PC-9 (cell line): ENCODE results near the gene GID8. TPM values are rescaled to one million over a fixed set of nuclear protein-coding genes. Genes with fewer than 3 reads are reported as not detected.

Experiments
- BruUV-seq: library from RNA; stranded (reverse); fragments of 400-500 nt; replicated peaks from 2 replicates; lab custom pipeline; 2021; lab: Mats Ljungman, UMichigan
- CTCF ChIA-PET: fragments of 300-600 bp; sonication (Branson Sonifier 250); formaldehyde crosslinking; loops from one replicate; lab custom pipeline; 2022; ENCODE audit warnings: antibody characterized with exemption; lab: Charles Lee
- POLR2A ChIA-PET: fragments of 300-600 bp; sonication (Branson Sonifier 250); formaldehyde crosslinking; loops from one replicate; lab custom pipeline; 2022; ENCODE audit warnings: antibody characterized with exemption; ENCODE audit not compliant: unreplicated experiment; lab: Charles Lee
- DNase-seq, 2 experiments: peaks; one replicate each; pipeline versions ENCODE4 v3.0.0 to v3.0.0-alpha.2; 2015 to 2022; ENCODE audit warnings: mixed read lengths in 1 of 2
- H2AFZ ChIP-seq: fragments of 200-600 bp; sonication (generic); 2 replicates; pipeline ENCODE4 v1.8.1; 2017; ENCODE audit warnings: antibody characterized with exemption
- H3F3A ChIP-seq: fragments of 200-600 bp; sonication (generic); 2 replicates; pipeline ENCODE4 v1.8.1; 2017; ENCODE audit warnings: antibody characterized with exemption, mild to moderate bottlenecking, low read depth; ENCODE audit not compliant: insufficient read depth
- H3K27ac ChIP-seq: fragments of 200-600 bp; sonication (generic); 2 replicates; pipeline ENCODE4 v1.6.1; 2016; ENCODE audit warnings: mixed run types
- H3K27me3 ChIP-seq: fragments of 200-600 bp; sonication (generic); 2 replicates; pipeline ENCODE4 v1.6.1; 2016; ENCODE audit warnings: low read depth, mixed run types; ENCODE audit not compliant: insufficient read depth
- H3K36me3 ChIP-seq: fragments of 200-600 bp; sonication (generic); 2 replicates; pipeline ENCODE4 v1.6.1; 2016; ENCODE audit warnings: low read depth, mixed run types
- H3K4me1 ChIP-seq: fragments of 200-600 bp; sonication (generic); replicated peaks from 2 replicates; pipeline ENCODE4 v1.6.1; 2016; ENCODE audit warnings: mixed run types; ENCODE audit not compliant: insufficient read depth
- H3K4me2 ChIP-seq: fragments of 200-600 bp; sonication (generic); 2 replicates; pipeline ENCODE4 v1.6.1; 2017; ENCODE audit warnings: mixed run types
- H3K4me3 ChIP-seq: fragments of 200-600 bp; sonication (generic); 2 replicates; pipeline ENCODE4 v1.6.1; 2016; ENCODE audit warnings: mixed run types
- H3K79me2 ChIP-seq: fragments of 200-600 bp; sonication (generic); 2 replicates; pipeline ENCODE4 v1.6.1; 2017; ENCODE audit warnings: low read depth, mixed run types
- H3K9me2 ChIP-seq: fragments of 200-600 bp; sonication (generic); 2 replicates; pipeline ENCODE4 v1.8.1; 2017; ENCODE audit warnings: mild to moderate bottlenecking; ENCODE audit not compliant: insufficient read depth
- H3K9me3 ChIP-seq: fragments of 200-600 bp; sonication (generic); 2 replicates; pipeline ENCODE4 v1.8.1; 2016; ENCODE audit warnings: low read depth; ENCODE audit not compliant: insufficient read depth
- H4K20me1 ChIP-seq: fragments of 200-600 bp; sonication (generic); 2 replicates; pipeline ENCODE4 v1.8.1; 2017; ENCODE audit not compliant: insufficient read depth
- EZH2 ChIP-seq: fragments of 200-600 bp; sonication (generic); IDR thresholded peaks from 2 replicates; pipeline ENCODE4 v1.8.0; 2017; ENCODE audit warnings: antibody characterized with exemption, low read depth
- intact Hi-C: fragments of 100-400 bp; cut with micrococcal nuclease; formaldehyde crosslinking; loops from one replicate; pipeline ENCODE4 v1.10.0; 2022; ENCODE audit not compliant: unreplicated experiment
- total RNA-seq: library from RNA; stranded (reverse); gene quantifications from 2 replicates; pipeline ENCODE4 v1.2.3, GENCODE V29; 2021
- TF ChIP-seq, protein P1 (sequence below): fragments of 200-600 bp; sonication (generic); conservative IDR thresholded peaks from 2 replicates; pipeline ENCODE4 v1.6.1; 2017; ENCODE audit warnings: mixed run types, antibody characterized with exemption, mild to moderate bottlenecking, moderate library complexity

GID8 gene
- total RNA-seq, 1 experiment from 2014 or later = 45.7 TPM

DNA sequence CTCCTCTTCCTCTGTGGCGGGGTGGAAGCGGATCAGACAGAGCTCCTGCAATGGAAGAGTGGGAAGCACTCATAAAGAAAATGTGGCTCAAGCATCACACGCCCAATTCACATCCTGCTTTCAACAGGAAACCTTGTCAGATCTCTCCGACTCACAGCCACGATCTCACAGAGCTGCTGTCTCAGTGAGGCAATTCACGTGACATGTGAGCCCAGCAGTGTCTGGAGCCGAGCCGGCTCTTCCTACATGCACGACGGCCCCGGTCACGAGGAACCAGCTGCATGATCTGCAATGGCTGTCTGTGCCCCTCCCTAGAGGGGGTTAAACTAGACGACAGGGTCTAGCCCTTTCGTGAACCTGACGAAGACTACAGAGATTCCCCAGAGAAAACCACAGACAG, 46.8 kb upstream of the GID8 start:
- no TSS peak for BruUV-seq
- peaks cover 49% of the 10 kb centered on the region for H3K36me3 ChIP-seq

DNA sequence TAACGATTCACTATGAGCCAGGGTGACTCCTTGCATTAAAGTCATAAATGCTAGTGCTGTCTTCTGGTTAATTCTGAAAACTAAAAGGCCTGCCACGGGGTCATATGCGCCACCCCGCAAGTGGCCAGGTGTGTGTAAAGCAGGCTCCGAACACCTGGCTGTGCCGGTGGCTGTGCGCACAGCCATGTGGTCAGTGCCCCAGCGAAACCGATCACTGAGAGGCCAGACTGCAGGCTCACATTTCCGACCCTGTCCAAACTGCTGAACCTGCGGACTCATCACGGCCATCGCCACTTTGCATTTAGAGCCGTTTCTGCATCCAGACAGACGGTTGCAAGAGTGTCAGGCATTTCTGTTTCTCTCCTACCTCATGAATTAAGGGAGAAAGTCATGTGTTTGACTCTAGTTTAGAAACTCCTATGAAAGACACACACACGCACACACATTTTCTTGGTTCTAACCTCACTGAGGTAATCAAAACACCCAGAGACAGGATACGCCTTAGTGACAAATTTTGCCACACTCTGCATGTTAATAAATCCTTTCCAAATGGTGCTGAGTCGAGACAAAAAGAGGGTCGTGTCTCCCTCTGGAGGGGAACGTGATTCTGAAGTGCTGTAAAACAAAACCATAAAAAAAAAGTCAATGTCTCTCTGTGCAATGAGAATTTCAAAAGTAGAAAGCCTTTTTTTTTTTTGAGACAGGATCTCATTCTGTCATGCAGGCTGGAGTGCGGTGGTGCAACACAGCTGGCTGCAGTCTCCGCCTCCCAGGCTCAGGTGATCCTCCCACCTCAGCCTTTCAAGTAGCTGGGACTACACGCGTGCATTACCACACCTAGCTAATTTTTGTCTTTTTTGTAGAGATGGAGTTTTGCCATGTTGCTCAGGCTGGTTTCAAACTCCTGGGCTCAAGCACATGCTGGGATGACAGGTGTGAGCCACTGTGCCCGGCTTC, 45.3 kb upstream of the GID8 start:
- intact Hi-C loops = no loop called here
- Histone ChIP-seq H4K20me1 (peaks cover 11% of the 10 kb centered on the region; the same call in 1 of the 2 replicates), H3K36me3 (peaks cover 38% of the 10 kb centered on the region), H3K9me3 (no peaks in the 10 kb centered on the region), H3K4me1 (no peaks in the 10 kb centered on the region), H3F3A (peaks cover 25% of the 10 kb centered on the region), H3K4me2 (no peak overlapping the region), H3K79me2 (no peaks in the 10 kb centered on the region), H3K9me2 (no peaks in the 10 kb centered on the region), H3K4me3 (no peak overlapping the region), H2AFZ (no peak overlapping the region), H3K27me3 (no peaks in the 10 kb centered on the region), H3K27ac (no peak overlapping the region)
- POLR2A ChIA-PET = no interaction called here
- CTCF ChIA-PET = no interaction called here
- no peak for DNase-seq
- TF ChIP-seq EZH2 = no peak
- TF ChIP-seq, protein P1, sequence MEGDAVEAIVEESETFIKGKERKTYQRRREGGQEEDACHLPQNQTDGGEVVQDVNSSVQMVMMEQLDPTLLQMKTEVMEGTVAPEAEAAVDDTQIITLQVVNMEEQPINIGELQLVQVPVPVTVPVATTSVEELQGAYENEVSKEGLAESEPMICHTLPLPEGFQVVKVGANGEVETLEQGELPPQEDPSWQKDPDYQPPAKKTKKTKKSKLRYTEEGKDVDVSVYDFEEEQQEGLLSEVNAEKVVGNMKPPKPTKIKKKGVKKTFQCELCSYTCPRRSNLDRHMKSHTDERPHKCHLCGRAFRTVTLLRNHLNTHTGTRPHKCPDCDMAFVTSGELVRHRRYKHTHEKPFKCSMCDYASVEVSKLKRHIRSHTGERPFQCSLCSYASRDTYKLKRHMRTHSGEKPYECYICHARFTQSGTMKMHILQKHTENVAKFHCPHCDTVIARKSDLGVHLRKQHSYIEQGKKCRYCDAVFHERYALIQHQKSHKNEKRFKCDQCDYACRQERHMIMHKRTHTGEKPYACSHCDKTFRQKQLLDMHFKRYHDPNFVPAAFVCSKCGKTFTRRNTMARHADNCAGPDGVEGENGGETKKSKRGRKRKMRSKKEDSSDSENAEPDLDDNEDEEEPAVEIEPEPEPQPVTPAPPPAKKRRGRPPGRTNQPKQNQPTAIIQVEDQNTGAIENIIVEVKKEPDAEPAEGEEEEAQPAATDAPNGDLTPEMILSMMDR = no peak
- no TSS peak for BruUV-seq

More for the DNA sequence above, 46.8 kb upstream of the GID8 start:
- H2AFZ ChIP-seq = no peak overlapping the region
- no peaks in the 10 kb centered on the region for H3K9me3 ChIP-seq
- CTCF ChIA-PET = no interaction called here
- POLR2A ChIA-PET = no interaction called here
- H3K27me3 ChIP-seq = no peaks in the 10 kb centered on the region
- intact Hi-C loops = no loop called here
- no peak overlapping the region for H3K27ac ChIP-seq
- H4K20me1 ChIP-seq = peaks cover 16% of the 10 kb centered on the region
- peaks cover 39% of the 10 kb centered on the region for H3F3A ChIP-seq
- DNase-seq = no peak
- H3K4me2 ChIP-seq = no peak overlapping the region
- H3K4me3 ChIP-seq = no peak overlapping the region
- H3K9me2 ChIP-seq = no peaks in the 10 kb centered on the region
- no peaks in the 10 kb centered on the region for H3K79me2 ChIP-seq
- TF ChIP-seq, protein P1 = no peak
- TF ChIP-seq EZH2 = no peak
- no peaks in the 10 kb centered on the region for H3K4me1 ChIP-seq

DNA sequence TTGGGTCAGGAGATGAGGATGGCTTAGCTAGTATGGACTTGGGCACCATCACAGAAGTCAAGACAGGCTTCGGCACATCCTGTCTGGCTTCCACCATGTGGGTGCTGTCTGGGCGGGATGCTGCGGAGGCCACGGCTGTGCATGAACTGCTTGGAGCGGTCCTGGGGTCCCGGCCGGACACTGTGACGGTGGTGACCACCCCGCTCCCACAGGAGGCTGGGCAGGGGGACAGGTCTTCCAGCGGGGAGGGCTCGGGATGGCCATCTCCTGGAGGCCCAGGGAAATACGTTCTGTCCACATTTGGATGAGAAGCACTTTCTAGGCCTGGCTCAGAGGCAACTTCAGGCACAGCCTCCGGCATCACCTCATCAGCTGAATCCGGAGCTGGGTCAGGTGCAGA, 44.2 kb upstream of the GID8 start:
- ChIA-PET POLR2A (interaction anchor here (0.6 kb wide), 1 partner anchor 14 kb away, joined by 8 read pairs; no protein-coding TSS in a partner anchor), CTCF (interaction anchor here (0.6 kb wide), 1 partner anchor 27 kb away, joined by 6 read pairs; no protein-coding TSS in a partner anchor)
- Histone ChIP-seq H3K4me3 (no peak overlapping the region), H3K27me3 (no peaks in the 10 kb centered on the region), H2AFZ (no peak overlapping the region), H3K27ac (no peak overlapping the region), H3K9me2 (no peaks in the 10 kb centered on the region), H4K20me1 (peaks cover 14% of the 10 kb centered on the region; the same call in 1 of the 2 replicates), H3K4me2 (no peak overlapping the region), H3F3A (peaks cover 22% of the 10 kb centered on the region), H3K36me3 (peaks cover 35% of the 10 kb centered on the region), H3K9me3 (no peaks in the 10 kb centered on the region), H3K79me2 (no peaks in the 10 kb centered on the region), H3K4me1 (no peaks in the 10 kb centered on the region)
- TF ChIP-seq, protein P1 = no peak; the same call in 1 of the 2 replicates
- TF ChIP-seq EZH2 = no peak
- no peak for DNase-seq
- intact Hi-C loops = no loop called here
- no TSS peak for BruUV-seq
